ENCODE measurements around the gene ZC3H7B.

Gene ZC3H7B, protein sequence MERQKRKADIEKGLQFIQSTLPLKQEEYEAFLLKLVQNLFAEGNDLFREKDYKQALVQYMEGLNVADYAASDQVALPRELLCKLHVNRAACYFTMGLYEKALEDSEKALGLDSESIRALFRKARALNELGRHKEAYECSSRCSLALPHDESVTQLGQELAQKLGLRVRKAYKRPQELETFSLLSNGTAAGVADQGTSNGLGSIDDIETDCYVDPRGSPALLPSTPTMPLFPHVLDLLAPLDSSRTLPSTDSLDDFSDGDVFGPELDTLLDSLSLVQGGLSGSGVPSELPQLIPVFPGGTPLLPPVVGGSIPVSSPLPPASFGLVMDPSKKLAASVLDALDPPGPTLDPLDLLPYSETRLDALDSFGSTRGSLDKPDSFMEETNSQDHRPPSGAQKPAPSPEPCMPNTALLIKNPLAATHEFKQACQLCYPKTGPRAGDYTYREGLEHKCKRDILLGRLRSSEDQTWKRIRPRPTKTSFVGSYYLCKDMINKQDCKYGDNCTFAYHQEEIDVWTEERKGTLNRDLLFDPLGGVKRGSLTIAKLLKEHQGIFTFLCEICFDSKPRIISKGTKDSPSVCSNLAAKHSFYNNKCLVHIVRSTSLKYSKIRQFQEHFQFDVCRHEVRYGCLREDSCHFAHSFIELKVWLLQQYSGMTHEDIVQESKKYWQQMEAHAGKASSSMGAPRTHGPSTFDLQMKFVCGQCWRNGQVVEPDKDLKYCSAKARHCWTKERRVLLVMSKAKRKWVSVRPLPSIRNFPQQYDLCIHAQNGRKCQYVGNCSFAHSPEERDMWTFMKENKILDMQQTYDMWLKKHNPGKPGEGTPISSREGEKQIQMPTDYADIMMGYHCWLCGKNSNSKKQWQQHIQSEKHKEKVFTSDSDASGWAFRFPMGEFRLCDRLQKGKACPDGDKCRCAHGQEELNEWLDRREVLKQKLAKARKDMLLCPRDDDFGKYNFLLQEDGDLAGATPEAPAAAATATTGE

DNA sequence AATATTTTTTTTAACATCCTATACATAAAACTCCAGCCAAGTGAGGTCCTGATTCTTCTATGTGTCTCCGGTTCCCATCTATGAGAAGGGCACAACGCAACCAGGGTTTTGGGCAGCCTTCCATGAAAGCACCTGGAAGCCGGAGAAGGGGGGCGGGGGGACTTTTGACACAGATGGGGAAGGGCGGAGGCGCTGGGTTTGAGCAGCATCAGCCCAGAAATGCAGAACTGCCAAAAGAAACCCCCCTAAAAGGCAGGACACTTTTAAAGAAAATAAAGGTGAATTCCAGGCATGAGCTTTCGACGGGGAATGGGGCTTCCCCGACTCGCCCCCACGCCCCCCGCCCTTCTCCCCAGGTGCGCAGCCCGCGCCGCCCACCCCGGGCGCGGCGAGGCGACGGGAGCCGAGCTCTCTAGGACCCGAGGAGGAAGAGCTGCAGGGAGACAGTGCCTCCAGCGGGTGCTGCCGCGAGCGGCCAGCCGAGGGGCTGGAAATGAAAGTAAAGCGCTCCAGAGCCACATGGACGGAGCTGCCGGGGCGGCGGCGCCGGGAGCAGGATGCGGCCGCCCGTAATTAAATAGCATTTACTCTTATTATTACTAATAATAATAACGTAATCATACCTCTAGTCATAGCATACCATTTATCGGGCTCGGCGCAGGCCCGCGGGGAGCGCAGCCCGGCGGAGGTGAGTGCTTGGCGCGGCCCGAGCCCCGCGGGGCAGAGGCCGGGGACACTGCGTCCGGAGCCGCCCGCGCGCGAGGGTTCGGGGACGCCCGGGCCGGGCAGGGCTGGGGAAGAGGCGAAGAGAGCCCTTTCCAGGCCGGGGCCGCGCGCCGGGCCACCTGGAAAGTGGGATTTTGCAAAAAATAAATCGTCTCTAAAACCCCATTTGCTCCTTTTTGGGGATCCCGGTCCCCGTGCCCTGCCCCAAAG, at the start of gene ZC3H7B:
ZC3H7B (plus strand) TSS at position 441 of the 936 bp plus-strand sequence. CDS start 19,136 bp downstream, outside the sequence.
- TF ChIP-seq, protein P1, sequence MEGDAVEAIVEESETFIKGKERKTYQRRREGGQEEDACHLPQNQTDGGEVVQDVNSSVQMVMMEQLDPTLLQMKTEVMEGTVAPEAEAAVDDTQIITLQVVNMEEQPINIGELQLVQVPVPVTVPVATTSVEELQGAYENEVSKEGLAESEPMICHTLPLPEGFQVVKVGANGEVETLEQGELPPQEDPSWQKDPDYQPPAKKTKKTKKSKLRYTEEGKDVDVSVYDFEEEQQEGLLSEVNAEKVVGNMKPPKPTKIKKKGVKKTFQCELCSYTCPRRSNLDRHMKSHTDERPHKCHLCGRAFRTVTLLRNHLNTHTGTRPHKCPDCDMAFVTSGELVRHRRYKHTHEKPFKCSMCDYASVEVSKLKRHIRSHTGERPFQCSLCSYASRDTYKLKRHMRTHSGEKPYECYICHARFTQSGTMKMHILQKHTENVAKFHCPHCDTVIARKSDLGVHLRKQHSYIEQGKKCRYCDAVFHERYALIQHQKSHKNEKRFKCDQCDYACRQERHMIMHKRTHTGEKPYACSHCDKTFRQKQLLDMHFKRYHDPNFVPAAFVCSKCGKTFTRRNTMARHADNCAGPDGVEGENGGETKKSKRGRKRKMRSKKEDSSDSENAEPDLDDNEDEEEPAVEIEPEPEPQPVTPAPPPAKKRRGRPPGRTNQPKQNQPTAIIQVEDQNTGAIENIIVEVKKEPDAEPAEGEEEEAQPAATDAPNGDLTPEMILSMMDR (conservative IDR thresholded peaks at IDR 0.05), result peak; percentile 77
- H3K27ac ChIP-seq, result peak within 1 kb of the TSS; percentile 95

GRCh38 chr22:41252365-41252764, 49.0 kb upstream of the ZC3H7B start:
- TF ChIP-seq, protein P1 (conservative IDR thresholded peaks at IDR 0.05), result no peak
- no peak overlapping the region for H3K27ac ChIP-seq

DNA sequence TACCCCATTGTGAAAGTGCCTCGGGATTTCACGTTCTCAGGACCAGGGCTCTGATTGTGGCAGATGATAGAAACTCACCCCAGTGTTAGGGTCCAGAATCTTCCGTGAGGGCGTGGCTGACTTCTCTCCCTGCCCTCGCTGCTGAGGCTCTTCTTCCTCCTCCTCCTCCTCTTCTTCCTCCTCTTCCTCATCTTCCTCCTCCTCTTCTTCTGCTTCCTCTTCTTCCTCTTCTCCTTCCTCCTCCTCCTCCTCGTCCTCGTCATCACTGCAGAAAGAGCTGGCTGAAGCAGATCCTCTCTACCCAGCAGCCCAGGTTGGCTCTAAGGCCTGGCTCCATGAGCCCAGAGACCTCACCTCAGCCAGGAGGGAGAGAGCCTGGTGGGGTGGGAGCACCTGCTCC, 47.1 kb upstream of the ZC3H7B start:
- TF ChIP-seq, protein P1 (conservative IDR thresholded peaks at IDR 0.05), result no peak
- H3K27ac ChIP-seq, result no peak overlapping the region

DNA sequence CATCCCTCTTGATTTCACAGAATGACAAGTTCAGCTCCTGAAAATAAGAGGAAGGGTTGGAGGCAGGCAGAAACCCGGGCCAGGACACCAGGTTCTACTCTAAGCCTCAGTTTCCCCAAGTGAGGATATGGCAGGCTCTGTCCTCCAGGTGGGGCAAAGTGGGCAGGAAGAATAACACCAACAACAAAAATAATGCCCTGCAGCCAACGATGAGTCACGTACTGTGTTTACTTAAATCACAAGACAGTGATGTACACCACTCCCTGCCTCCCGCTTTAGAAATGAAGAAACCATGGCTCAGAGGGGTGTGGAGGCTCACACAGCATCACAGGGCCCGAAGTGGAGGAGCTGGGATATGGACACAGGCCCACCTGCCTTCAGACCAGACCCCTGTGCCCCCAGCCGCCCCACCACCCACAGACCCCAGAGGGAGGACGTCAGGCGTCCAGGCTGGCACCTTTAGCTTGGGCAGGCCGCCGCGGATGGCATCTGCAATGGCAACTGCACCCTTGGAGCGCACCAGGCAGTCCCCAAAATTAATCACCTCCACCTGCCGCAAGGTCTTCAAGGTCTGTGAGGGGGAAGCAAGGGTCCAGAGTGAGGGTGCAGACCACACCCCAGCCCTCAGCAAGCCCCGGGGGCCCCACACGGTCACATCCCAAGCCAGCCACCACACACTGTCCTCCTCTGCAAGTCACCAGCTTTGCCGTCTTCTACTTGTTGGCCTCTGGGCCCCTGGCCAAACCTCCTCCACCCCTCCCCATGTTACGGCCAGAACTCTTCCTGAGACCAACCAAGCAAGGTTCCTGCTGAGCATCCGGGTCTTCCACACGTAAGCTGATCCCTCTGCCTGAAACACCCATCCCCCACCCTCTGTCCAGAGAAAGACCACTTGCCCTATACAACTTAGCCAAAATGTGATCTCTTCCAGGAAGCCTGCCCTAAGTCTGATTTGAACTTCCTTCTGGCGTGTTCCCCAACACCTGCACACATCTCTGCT, 44.8 kb upstream of the ZC3H7B start:
- TF ChIP-seq, protein P1 (conservative IDR thresholded peaks at IDR 0.05), result no peak

GRCh38 chr22:41257696-41258095, 43.6 kb upstream of the ZC3H7B start:
- peak overlapping the region; percentile 73 for H3K27ac ChIP-seq
- TF ChIP-seq, protein P1 (conservative IDR thresholded peaks at IDR 0.05), result no peak

More for the DNA sequence above, 44.8 kb upstream of the ZC3H7B start:
- peak overlapping the region; percentile 73 for H3K27ac ChIP-seq

GRCh38 chr22:41259756-41260155, 41.6 kb upstream of the ZC3H7B start:
- 0 out of 2 replicates have a peak overlapping the region, but pooled peaks have one; percentile 88 for H3K27ac ChIP-seq
